HepG2 (cell line): ENCODE results near the gene TEX35. TPM values are rescaled to one million over a fixed set of nuclear protein-coding genes. Genes with fewer than 3 reads are reported as not detected.

Experiments
- ATAC-seq: fragments of 200-7000 bp; cut with Tn5 transposase; 3 replicates; pipeline ENCODE4 v1.9.1; 2020; ENCODE audit warnings: mild to moderate bottlenecking, moderate library complexity
- BruUV-seq: library from RNA; stranded (reverse); fragments of 400-500 nt; replicated peaks from 2 replicates; lab custom pipeline; 2021; lab: Mats Ljungman, UMichigan
- CTCF ChIA-PET: fragments of 300-600 bp; formaldehyde crosslinking; extraction: SDS; loops from one replicate; lab custom pipeline; 2021; ENCODE audit warnings: low total read pairs, inconsistent platforms, low intra/inter-chr PET ratio; lab: Yijun Ruan, JAX
- POLR2A ChIA-PET: fragments of 350-600 bp; sonication (Branson Sonifier 250); formaldehyde crosslinking; loops from one replicate; lab custom pipeline; 2020; ENCODE audit warnings: antibody characterized with exemption, inconsistent platforms; lab: Yijun Ruan, JAX
- DNase-seq: peaks from one replicate; pipeline ENCODE4 v3.0.0-alpha.2; 2015; ENCODE audit warnings: low spot score
- FAIRE-seq: peaks from 3 replicates; lab custom pipeline; 2011; peaks lifted over from hg19 to GRCh38; lab: Jason Lieb, UNC
- H2AFZ ChIP-seq: one replicate; pipeline ENCODE4 v1.6.1; 2011; ENCODE audit warnings: low read length, inconsistent platforms
- H3K27ac ChIP-seq: fragments of 300-600 bp; 3 replicates; pipeline ENCODE4 v1.8.0; 2011; ENCODE audit warnings: mixed run types, mild to moderate bottlenecking, mixed read lengths, low read length, inconsistent platforms; ENCODE audit not compliant: insufficient read depth; ENCODE audit errors: extremely low read length
- H3K27me3 ChIP-seq, 2 experiments: fragments of 200-600 bp in 1 of 2; 2 replicates in 1 of 2; 3 replicates in 1 of 2; pipeline versions ENCODE4 v1.6.0 to v1.8.0; 2011; ENCODE audit warnings: low read length in 2 of 2, mild to moderate bottlenecking in 2 of 2, moderate library complexity in 2 of 2, inconsistent platforms in 1 of 2; ENCODE audit not compliant: insufficient read depth in 2 of 2, control insufficient read depth in 1 of 2
- H3K36me3 ChIP-seq, 2 experiments: fragments of 200-600 bp in 1 of 2; replicated peaks in 1 of 2; 2 replicates in 1 of 2; 3 replicates in 1 of 2; pipeline versions ENCODE4 v1.5.1 to v1.8.0; 2011; ENCODE audit warnings: low read length in 2 of 2, inconsistent platforms in 1 of 2; ENCODE audit not compliant: insufficient read depth in 2 of 2, control insufficient read depth in 1 of 2
- H3K4me1 ChIP-seq: 2 replicates; pipeline ENCODE4 v1.5.1; 2012; ENCODE audit warnings: low read length, inconsistent platforms; ENCODE audit not compliant: insufficient read depth
- H3K4me2 ChIP-seq: 2 replicates; pipeline ENCODE4 v1.6.0; 2011; ENCODE audit warnings: low read depth, low read length, inconsistent platforms
- H3K4me3 ChIP-seq, 3 experiments: fragments of 200-600 bp in 1 of 3; sonication (generic), shearing (Covaris generic) in 1 of 3; replicated peaks in 1 of 3; 2 replicates each; pipeline ENCODE4 v1.5.1; 2011 to 2016; ENCODE audit warnings: low read length in 3 of 3, inconsistent platforms in 2 of 3, low read depth in 2 of 3, mild to moderate bottlenecking in 2 of 3, control low read depth in 1 of 3, mixed read lengths in 1 of 3; ENCODE audit not compliant: insufficient read depth in 1 of 3
- H3K79me2 ChIP-seq: one replicate; pipeline ENCODE4 v1.6.1; 2011; ENCODE audit warnings: low read length, inconsistent platforms; ENCODE audit not compliant: insufficient read depth
- H3K9ac ChIP-seq: 2 replicates; pipeline ENCODE4 v1.6.0; 2011; ENCODE audit warnings: mild to moderate bottlenecking, low read depth, low read length, inconsistent platforms; ENCODE audit not compliant: insufficient read depth
- H3K9me3 ChIP-seq: 2 replicates; pipeline ENCODE4 v1.5.1; 2012; ENCODE audit warnings: mild to moderate bottlenecking, low read length
- H4K20me1 ChIP-seq: 2 replicates; pipeline ENCODE4 v1.6.0; 2011; ENCODE audit warnings: inconsistent platforms, mild to moderate bottlenecking, low read length, moderate library complexity; ENCODE audit not compliant: insufficient read depth
- BRD4 ChIP-seq: sonication (generic); formaldehyde crosslinking; IDR thresholded peaks from 2 replicates; pipeline ENCODE4 v1.4.0; 2020; ENCODE audit warnings: missing genetic modification reagents
- FOXJ3 ChIP-seq: sonication (generic); formaldehyde crosslinking; IDR thresholded peaks from 2 replicates; pipeline ENCODE4 v1.4.0; 2020; ENCODE audit warnings: missing genetic modification reagents, mild to moderate bottlenecking, borderline replicate concordance
- HHEX ChIP-seq: IDR thresholded peaks from 2 replicates; pipeline ENCODE4 v1.6.1; 2016; ENCODE audit warnings: control low read depth
- KAT8 ChIP-seq: IDR thresholded peaks from 2 replicates; pipeline ENCODE4 v1.6.1; 2016; ENCODE audit warnings: missing genetic modification reagents, missing compliant biosample characterization
- MXI1 ChIP-seq: IDR thresholded peaks from 3 replicates; pipeline ENCODE4 v1.6.1; 2012; ENCODE audit warnings: low read depth, low read length, inconsistent platforms, borderline replicate concordance
- POLR2AphosphoS5 ChIP-seq: IDR thresholded peaks from 2 replicates; pipeline ENCODE4 v1.6.1; 2012; ENCODE audit warnings: low read depth, low read length
- SMAD3 ChIP-seq: sonication (generic); formaldehyde crosslinking; IDR thresholded peaks from 2 replicates; pipeline ENCODE4 v1.4.0; 2020; ENCODE audit warnings: missing genetic modification reagents
- ZNF296 ChIP-seq: sonication (generic); formaldehyde crosslinking; conservative IDR thresholded peaks from 2 replicates; pipeline ENCODE4 v1.5.0; 2020; ENCODE audit warnings: mild to moderate bottlenecking, missing genetic modification reagents
- ZNF326 ChIP-seq: sonication (generic); formaldehyde crosslinking; IDR thresholded peaks from 2 replicates; pipeline ENCODE4 v1.4.0; 2020; ENCODE audit warnings: missing genetic modification reagents, borderline replicate concordance
- ZNF331 ChIP-seq: sonication (generic); formaldehyde crosslinking; IDR thresholded peaks from 2 replicates; pipeline ENCODE4 v1.4.0; 2020; ENCODE audit warnings: missing genetic modification reagents
- ZNF382 ChIP-seq: sonication (generic); formaldehyde crosslinking; IDR thresholded peaks from 2 replicates; pipeline ENCODE4 v1.5.0; 2020; ENCODE audit warnings: missing genetic modification reagents, mild to moderate bottlenecking, borderline replicate concordance
- WGBS: methylation state at CpG from one replicate; pipeline ENCODE4 v1.1.6; 2017; ENCODE audit warnings: low lambda C conversion rate; 5-methylcytosine and 5-hydroxymethylcytosine counted together
- in situ Hi-C: cut with HindIII; loops from 2 replicates; pipeline ENCODE4 v1.10.0; 2017; ENCODE audit warnings: low pct_unique_long_range_greater_than_20kb; ENCODE audit not compliant: extremely low pct_ligation_motif_present
- intact Hi-C: fragments of 100-400 bp; cut with micrococcal nuclease; formaldehyde crosslinking; loops from one replicate; pipeline ENCODE4 v1.10.0; 2022; ENCODE audit not compliant: unreplicated experiment
- polyA plus RNA-seq, 8 experiments: library from polyadenylated mRNA; depleted of rRNA in 3 of 8; stranded (reverse) in 7 of 8; unstranded in 1 of 8; fragments of >200 nt; fragmentation: Illumina TruSeq in 4 of 8; extraction: Trizol in 4 of 8; gene quantifications; 2 replicates each; pipeline versions ENCODE4 v1.2.1 to v1.2.3, GENCODE V29; 2011 to 2016; ENCODE audit warnings: low read depth in 4 of 8, missing spikeins in 1 of 8, mixed read lengths in 1 of 8; ENCODE audit not compliant: insufficient read depth in 1 of 8
- total RNA-seq, 5 experiments: library from RNA; depleted of rRNA; stranded (reverse); fragments of >200 nt; fragmentation: Illumina TruSeq; extraction: Trizol; gene quantifications; 2 replicates each; pipeline ENCODE4 v1.2.3, GENCODE V29; 2016; ENCODE audit warnings: low read depth in 1 of 5
- TF ChIP-seq, protein P1 (sequence below): sonication (generic); formaldehyde crosslinking; IDR thresholded peaks from 2 replicates; pipeline ENCODE4 v1.4.0; 2020; ENCODE audit warnings: mild to moderate bottlenecking, missing genetic modification reagents
- TF ChIP-seq, protein P2 (sequence below), 2 experiments: sonication (generic) in 1 of 2; formaldehyde crosslinking in 1 of 2; IDR thresholded peaks; 2 replicates each; pipeline versions ENCODE4 v1.4.0 to v1.6.1; 2018 to 2020; ENCODE audit warnings: missing genetic modification reagents in 2 of 2, borderline replicate concordance in 1 of 2, low read depth in 1 of 2, mild to moderate bottlenecking in 1 of 2, missing biosample characterization in 1 of 2
- TF ChIP-seq, protein P3 (sequence below): sonication (generic); formaldehyde crosslinking; IDR thresholded peaks from 2 replicates; pipeline ENCODE4 v1.4.0; 2020; ENCODE audit warnings: low read depth, mild to moderate bottlenecking, missing genetic modification reagents
- TF ChIP-seq, protein P4 (sequence below): sonication (generic); formaldehyde crosslinking; IDR thresholded peaks from 2 replicates; pipeline ENCODE4 v1.8.1; 2023; ENCODE audit warnings: missing genetic modification reagents, mild to moderate bottlenecking, borderline replicate concordance

The TEX35 gene
- total and polyA plus RNA-seq, 2 of the 13 experiments (the other 11 are each of a cell fraction or from before 2014, with no cell fraction given): not detected

DNA sequence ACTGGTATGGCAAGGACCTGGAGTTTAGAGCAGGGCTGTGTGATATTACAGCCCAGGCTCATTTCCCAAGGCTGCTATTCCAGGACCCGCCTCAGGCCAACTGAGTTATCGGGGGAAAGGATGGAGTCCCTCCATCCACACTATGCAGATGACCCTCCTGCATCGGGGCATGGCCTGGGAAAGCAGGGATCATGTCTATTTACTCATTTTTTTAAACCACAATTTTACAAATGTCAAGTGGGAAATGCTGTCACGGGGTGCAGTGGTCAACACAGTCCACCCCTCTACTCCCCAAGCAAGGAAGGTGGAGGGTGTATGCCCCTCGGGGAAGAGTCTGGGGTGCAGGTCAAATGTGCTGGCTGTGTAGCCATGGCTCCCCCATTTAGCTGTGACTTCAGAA, 10.1 kb upstream of the TEX35 start:
- ChIA-PET CTCF (no interaction called here), POLR2A (no interaction called here)
- no peak for ATAC-seq
- 5% methylated on average over 4 of the region's 5 CpGs for WGBS
- Histone ChIP-seq H4K20me1 (no peaks in the 10 kb centered on the region), H2AFZ (no peak overlapping the region), H3K27ac (no peak overlapping the region), H3K36me3 (no peaks in the 10 kb centered on the region), H3K9me3 (no peaks in the 10 kb centered on the region), H3K4me1 (peaks cover 16% of the 10 kb centered on the region; the same call in 1 of the 2 replicates), H3K79me2 (no peaks in the 10 kb centered on the region), H3K27me3 (peaks cover 0 to 4% of the 10 kb centered on the region in 2 experiments; a peak in 3 of 5 replicates), H3K4me3 (no peak overlapping the region), H3K9ac (no peak overlapping the region), H3K4me2 (no peak overlapping the region)
- no peak for DNase-seq
- in situ Hi-C loops (loop anchor here (10.0 kb wide), 1 partner anchor 208 kb away; no protein-coding TSS in a partner anchor), intact Hi-C loops (no loop called here)
- BruUV-seq: no TSS peak
- no peak for FAIRE-seq
- TF ChIP-seq, protein P1, sequence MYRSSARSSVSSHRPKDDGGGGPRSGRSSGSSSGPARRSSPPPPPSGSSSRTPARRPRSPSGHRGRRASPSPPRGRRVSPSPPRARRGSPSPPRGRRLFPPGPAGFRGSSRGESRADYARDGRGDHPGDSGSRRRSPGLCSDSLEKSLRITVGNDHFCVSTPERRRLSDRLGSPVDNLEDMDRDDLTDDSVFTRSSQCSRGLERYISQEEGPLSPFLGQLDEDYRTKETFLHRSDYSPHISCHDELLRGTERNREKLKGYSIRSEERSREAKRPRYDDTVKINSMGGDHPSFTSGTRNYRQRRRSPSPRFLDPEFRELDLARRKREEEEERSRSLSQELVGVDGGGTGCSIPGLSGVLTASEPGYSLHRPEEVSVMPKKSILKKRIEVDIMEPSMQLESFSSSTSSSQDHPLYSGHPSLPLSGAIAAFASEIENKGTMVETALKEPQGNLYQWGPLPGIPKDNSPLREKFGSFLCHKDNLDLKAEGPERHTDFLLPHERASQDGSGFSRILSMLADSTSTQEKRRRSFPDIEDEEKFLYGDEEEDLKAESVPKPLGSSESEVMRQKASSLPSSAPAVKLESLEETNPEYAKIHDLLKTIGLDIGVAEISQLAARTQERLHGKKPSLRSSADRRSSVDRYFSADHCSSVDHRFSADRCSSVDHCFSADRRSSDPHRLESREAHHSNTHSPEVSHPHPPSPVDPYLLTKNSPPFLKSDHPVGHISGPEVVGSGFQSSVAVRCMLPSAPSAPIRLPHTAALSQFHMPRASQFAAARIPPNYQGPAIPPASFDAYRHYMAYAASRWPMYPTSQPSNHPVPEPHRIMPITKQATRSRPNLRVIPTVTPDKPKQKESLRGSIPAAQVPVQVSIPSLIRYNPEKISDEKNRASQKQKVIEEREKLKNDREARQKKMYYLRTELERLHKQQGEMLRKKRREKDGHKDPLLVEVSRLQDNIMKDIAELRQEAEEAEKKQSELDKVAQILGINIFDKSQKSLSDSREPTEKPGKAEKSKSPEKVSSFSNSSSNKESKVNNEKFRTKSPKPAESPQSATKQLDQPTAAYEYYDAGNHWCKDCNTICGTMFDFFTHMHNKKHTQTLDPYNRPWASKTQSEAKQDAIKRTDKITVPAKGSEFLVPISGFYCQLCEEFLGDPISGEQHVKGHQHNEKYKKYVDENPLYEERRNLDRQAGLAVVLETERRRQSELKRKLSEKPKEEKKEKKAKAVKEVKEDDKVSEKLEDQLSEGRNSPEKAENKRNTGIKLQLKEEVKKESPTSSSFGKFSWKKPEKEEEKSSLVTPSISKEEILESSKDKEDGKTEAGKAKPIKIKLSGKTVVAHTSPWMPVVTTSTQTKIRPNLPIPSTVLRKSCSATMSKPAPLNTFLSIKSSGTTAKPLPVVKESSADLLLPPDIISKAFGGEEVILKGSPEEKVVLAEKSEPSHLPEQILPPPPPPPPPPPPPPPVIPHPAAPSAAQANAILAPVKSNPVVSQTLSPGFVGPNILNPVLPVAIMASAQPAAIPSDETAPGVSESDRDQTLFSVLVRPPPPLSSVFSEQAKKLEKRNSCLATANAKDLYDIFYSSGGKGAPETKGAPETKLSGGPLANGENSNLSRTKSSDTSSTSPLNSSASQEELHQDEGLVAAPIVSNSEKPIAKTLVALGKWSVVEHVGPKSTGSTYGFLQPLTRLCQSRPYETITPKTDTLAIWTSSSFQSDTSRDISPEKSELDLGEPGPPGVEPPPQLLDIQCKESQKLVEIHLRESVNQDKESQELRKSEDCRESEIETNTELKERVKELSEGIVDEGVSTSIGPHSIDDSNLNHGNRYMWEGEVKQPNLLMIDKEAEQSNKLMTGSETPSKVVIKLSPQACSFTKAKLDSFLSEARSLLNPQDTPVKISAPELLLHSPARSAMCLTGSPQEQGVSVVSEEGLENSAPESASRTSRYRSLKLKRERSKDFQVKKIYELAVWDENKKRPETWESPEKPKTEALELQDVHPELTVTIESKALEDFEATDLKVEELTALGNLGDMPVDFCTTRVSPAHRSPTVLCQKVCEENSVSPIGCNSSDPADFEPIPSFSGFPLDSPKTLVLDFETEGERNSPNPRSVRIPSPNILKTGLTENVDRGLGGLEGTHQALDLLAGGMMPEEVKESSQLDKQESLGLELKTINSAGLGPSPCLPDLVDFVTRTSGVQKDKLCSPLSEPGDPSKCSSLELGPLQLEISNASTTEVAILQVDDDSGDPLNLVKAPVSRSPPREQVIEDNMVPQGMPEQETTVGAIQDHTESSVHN (CRISPR knock-in tag): no peak
- TF ChIP-seq KAT8 (no peak), ZNF326 (CRISPR knock-in tag) (no peak), BRD4 (no peak), HHEX (CRISPR knock-in tag) (no peak), FOXJ3 (CRISPR knock-in tag) (no peak), ZNF296 (no peak), POLR2AphosphoS5 (no peak), SMAD3 (CRISPR knock-in tag) (no peak), ZNF331 (CRISPR knock-in tag) (no peak), ZNF382 (CRISPR knock-in tag) (no peak), MXI1 (no peak)
- TF ChIP-seq, protein P2, sequence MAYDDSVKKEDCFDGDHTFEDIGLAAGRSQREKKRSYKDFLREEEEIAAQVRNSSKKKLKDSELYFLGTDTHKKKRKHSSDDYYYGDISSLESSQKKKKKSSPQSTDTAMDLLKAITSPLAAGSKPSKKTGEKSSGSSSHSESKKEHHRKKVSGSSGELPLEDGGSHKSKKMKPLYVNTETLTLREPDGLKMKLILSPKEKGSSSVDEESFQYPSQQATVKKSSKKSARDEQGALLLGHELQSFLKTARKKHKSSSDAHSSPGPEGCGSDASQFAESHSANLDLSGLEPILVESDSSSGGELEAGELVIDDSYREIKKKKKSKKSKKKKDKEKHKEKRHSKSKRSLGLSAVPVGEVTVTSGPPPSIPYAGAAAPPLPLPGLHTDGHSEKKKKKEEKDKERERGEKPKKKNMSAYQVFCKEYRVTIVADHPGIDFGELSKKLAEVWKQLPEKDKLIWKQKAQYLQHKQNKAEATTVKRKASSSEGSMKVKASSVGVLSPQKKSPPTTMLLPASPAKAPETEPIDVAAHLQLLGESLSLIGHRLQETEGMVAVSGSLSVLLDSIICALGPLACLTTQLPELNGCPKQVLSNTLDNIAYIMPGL (CRISPR knock-in tag; IDR thresholded peaks at IDR 0.05; ENCODE audit: borderline replicate concordance in 1 of 2, low read depth in 1 of 2): no peak
- TF ChIP-seq, protein P3, sequence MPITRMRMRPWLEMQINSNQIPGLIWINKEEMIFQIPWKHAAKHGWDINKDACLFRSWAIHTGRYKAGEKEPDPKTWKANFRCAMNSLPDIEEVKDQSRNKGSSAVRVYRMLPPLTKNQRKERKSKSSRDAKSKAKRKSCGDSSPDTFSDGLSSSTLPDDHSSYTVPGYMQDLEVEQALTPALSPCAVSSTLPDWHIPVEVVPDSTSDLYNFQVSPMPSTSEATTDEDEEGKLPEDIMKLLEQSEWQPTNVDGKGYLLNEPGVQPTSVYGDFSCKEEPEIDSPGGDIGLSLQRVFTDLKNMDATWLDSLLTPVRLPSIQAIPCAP (CRISPR knock-in tag): no peak
- TF ChIP-seq, protein P4, sequence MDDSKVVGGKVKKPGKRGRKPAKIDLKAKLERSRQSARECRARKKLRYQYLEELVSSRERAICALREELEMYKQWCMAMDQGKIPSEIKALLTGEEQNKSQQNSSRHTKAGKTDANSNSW (CRISPR knock-in tag): no peak
